ENCODE data around the gene RALGAPA2. TPM values are rescaled to one million over a fixed set of nuclear protein-coding genes. Genes with fewer than 3 reads are reported as not detected.
A peak's percentile ranks its signal among the peaks of the same experiment; 100 is the strongest.

RALGAPA2 gene
- total RNA-seq, 1 donor from 2014 or later: 73.8 TPM

- Histone ChIP-seq H3K9me3 (no peaks in the 10 kb centered on the region), H3K36me3 (peaks cover 45% of the 10 kb centered on the region), H3K27me3 (ENCODE audit: low read depth) (no peaks in the 10 kb centered on the region), H3K27ac (no peak overlapping the region), H3K4me1 (peaks cover 13% of the 10 kb centered on the region), H3K4me3 (no peak overlapping the region)
- ATAC-seq: peak in 1 of 2 donors; percentile 16
- DNase-seq: no peak
- TF ChIP-seq, protein P1, sequence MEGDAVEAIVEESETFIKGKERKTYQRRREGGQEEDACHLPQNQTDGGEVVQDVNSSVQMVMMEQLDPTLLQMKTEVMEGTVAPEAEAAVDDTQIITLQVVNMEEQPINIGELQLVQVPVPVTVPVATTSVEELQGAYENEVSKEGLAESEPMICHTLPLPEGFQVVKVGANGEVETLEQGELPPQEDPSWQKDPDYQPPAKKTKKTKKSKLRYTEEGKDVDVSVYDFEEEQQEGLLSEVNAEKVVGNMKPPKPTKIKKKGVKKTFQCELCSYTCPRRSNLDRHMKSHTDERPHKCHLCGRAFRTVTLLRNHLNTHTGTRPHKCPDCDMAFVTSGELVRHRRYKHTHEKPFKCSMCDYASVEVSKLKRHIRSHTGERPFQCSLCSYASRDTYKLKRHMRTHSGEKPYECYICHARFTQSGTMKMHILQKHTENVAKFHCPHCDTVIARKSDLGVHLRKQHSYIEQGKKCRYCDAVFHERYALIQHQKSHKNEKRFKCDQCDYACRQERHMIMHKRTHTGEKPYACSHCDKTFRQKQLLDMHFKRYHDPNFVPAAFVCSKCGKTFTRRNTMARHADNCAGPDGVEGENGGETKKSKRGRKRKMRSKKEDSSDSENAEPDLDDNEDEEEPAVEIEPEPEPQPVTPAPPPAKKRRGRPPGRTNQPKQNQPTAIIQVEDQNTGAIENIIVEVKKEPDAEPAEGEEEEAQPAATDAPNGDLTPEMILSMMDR (IDR thresholded peaks at IDR 0.05): no peak
- intact Hi-C loops (cut with DNase I): no loop called here
These were observed 254.9 kb downstream of the RALGAPA2 start for GRCh38 chr20:20457392-20458126.

DNA sequence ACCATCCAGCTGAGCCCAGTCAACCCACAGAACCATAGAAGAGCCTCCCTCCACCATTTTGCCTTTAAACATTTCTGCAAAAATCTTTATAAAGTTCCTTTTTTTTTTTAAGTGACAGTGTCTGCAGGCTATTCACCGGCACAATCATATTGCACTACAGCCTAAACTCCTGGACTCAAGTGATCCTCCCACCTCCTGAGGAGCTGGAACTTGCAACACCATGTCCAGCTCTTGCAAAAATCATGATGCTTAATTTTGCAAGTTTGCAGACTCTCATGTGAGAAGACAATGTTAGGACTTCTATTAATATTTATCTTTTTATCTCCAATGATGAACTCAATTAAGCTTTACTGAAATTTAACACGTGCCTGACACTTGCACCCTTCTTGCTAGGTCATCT, 255.7 kb downstream of the RALGAPA2 start:
- H3K27me3 ChIP-seq (ENCODE audit: low read depth): no peaks in the 10 kb centered on the region
- H3K36me3 ChIP-seq: peaks cover 43% of the 10 kb centered on the region
- H3K4me1 ChIP-seq: peaks cover 18% of the 10 kb centered on the region
- DNase-seq (no peak), ATAC-seq (no peak)
- H3K27ac ChIP-seq: no peak overlapping the region
- no peaks in the 10 kb centered on the region for H3K9me3 ChIP-seq
- TF ChIP-seq, protein P1 (IDR thresholded peaks at IDR 0.05): no peak
- intact Hi-C loops (cut with DNase I): no loop called here
- no peak overlapping the region for H3K4me3 ChIP-seq

GRCh38 chr20:20455926-20456325, 256.5 kb downstream of the RALGAPA2 start:
- no peaks in the 10 kb centered on the region for H3K9me3 ChIP-seq
- TF ChIP-seq, protein P1 (IDR thresholded peaks at IDR 0.05): no peak
- peaks cover 18% of the 10 kb centered on the region for H3K4me1 ChIP-seq
- DNase-seq (no peak), ATAC-seq (no peak)
- no peak overlapping the region for H3K4me3 ChIP-seq
- peaks cover 43% of the 10 kb centered on the region for H3K36me3 ChIP-seq
- H3K27ac ChIP-seq: no peak overlapping the region
- intact Hi-C loops (cut with DNase I): no loop called here
- H3K27me3 ChIP-seq (ENCODE audit: low read depth): no peaks in the 10 kb centered on the region

GRCh38 chr20:20454850-20455627, 257.4 kb downstream of the RALGAPA2 start:
- no peak overlapping the region for H3K27ac ChIP-seq
- TF ChIP-seq, protein P1 (IDR thresholded peaks at IDR 0.05): no peak
- no peaks in the 10 kb centered on the region for H3K27me3 ChIP-seq (ENCODE audit: low read depth)
- no peak overlapping the region for H3K4me3 ChIP-seq
- H3K9me3 ChIP-seq: no peaks in the 10 kb centered on the region
- intact Hi-C loops (cut with DNase I): no loop called here
- no peak for DNase-seq
- H3K4me1 ChIP-seq: peaks cover 18% of the 10 kb centered on the region
- peaks cover 49% of the 10 kb centered on the region for H3K36me3 ChIP-seq
- no peak for ATAC-seq

- peaks cover 49% of the 10 kb centered on the region for H3K36me3 ChIP-seq
- no peak for ATAC-seq
- H3K9me3 ChIP-seq: no peaks in the 10 kb centered on the region
- no peak for DNase-seq
- H3K4me1 ChIP-seq: peaks cover 18% of the 10 kb centered on the region
- no peak overlapping the region for H3K4me3 ChIP-seq
- H3K27ac ChIP-seq: no peak overlapping the region
- intact Hi-C loops (cut with DNase I): no loop called here
- no peaks in the 10 kb centered on the region for H3K27me3 ChIP-seq (ENCODE audit: low read depth)
- TF ChIP-seq, protein P1 (IDR thresholded peaks at IDR 0.05): no peak
These were observed 258.1 kb downstream of the RALGAPA2 start for GRCh38 chr20:20454367-20454766.
